Immature natural killer cell (primary cell): ENCODE results near the gene TNK1. TPM values are rescaled to one million over a fixed set of nuclear protein-coding genes. Genes with fewer than 3 reads are reported as not detected.
"Not testable (repeated sequence)": the region's sequence is repeated elsewhere in the genome, so short reads cannot be mapped to it uniquely, and the experiment has no call there.

Source experiments
- DNase-seq, 3 donors: peaks; one replicate each; pipeline ENCODE4 v3.0.0; 2022; ENCODE audit warnings: mixed read lengths in 1 of 3
- H3K27ac Mint-ChIP-seq, 6 donors: one replicate each; pipeline ENCODE4 v1.8.0; 2020; ENCODE audit warnings: mixed read lengths in 6 of 6, mild to moderate bottlenecking in 5 of 6, inconsistent platforms in 4 of 6, moderate library complexity in 3 of 6
- H3K27me3 Mint-ChIP-seq, 3 donors: one replicate each; pipeline ENCODE4 v1.8.0; 2020 to 2021; ENCODE audit warnings: low read depth in 3 of 3, mild to moderate bottlenecking in 3 of 3, mixed read lengths in 3 of 3, moderate library complexity in 3 of 3, inconsistent platforms in 1 of 3
- H3K36me3 Mint-ChIP-seq, 3 donors: one replicate each; pipeline ENCODE4 v1.8.0; 2020; ENCODE audit warnings: mixed read lengths in 3 of 3, inconsistent platforms in 2 of 3, mild to moderate bottlenecking in 2 of 3
- H3K4me1 Mint-ChIP-seq, 2 donors: one replicate each; pipeline ENCODE4 v1.8.0; 2020; ENCODE audit warnings: inconsistent platforms in 2 of 2, mild to moderate bottlenecking in 2 of 2, mixed read lengths in 2 of 2, moderate library complexity in 1 of 2
- H3K4me3 Mint-ChIP-seq, 5 donors: one replicate each; pipeline ENCODE4 v1.8.0; 2020; ENCODE audit warnings: mild to moderate bottlenecking in 5 of 5, mixed read lengths in 5 of 5, inconsistent platforms in 3 of 5, moderate library complexity in 3 of 5
- H3K9me3 Mint-ChIP-seq, 6 donors: one replicate each; pipeline ENCODE4 v1.8.0; 2020; ENCODE audit warnings: mild to moderate bottlenecking in 6 of 6, mixed read lengths in 6 of 6, inconsistent platforms in 4 of 6, moderate library complexity in 3 of 6
- polyA plus RNA-seq, 3 donors: library from polyadenylated mRNA; unstranded; fragments of 300-500 nt; fragmentation: Illumina TruSeq; gene quantifications; one replicate each; pipeline ENCODE4 v1.2.3, GENCODE V29; 2021

TNK1 gene
- polyA plus RNA-seq, 3 donors from 2014 or later = 0.21 to 0.29 TPM; not detected in 1

DNA sequence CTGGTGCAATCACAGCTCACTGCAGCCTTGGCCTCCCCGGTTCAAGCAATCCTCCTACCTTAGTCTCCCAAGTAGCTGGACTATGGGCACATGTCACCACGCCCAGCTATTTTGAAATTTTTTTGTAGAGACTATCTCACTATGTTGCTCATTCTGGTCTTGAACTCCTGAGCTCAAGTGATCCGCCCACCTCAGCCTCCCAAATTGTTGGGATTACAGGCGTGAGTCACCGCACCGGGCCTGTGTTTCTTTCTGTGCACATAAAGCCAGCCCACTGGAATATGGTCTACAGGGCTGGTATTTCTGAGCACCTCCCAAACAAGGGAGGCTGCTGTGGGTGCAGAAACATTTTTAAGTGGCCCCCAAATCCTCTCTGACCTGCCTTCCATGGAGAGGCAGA is 17.6 kb upstream of the TNK1 start:
- Mint-ChIP-seq H3K4me3 (no peak overlapping the region), H3K4me1 (no peaks in the 10 kb centered on the region), H3K9me3 (no peaks in the 10 kb centered on the region), H3K27ac (no peak overlapping the region), H3K27me3 (peaks cover 0 to 4% (median 0%) of the 10 kb centered on the region in 3 donors), H3K36me3 (no peaks in the 10 kb centered on the region)
- no peak for DNase-seq

DNA sequence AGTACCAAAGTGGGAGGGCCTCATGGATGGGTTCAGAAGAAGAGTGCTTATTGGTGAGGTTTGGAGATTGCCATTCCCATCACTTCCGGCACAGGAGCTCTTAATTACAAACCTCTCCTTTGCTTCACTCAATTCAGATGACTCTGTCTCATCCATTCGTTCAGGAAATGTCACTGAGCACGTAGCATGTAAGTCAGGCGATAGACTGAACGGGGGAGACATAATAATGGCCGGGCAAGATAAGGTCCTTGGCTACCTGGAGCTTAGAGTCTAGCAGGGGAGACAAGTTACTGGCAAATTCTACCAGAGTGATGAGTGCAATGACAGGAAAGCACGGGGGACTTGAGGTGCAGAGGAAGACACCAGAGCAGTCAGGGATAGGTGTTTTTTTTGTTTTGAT is 14.9 kb upstream of the TNK1 start:
- not testable (repeated sequence) for H3K27ac Mint-ChIP-seq, DNase-seq, H3K4me1 Mint-ChIP-seq, H3K9me3 Mint-ChIP-seq, H3K4me3 Mint-ChIP-seq, H3K27me3 Mint-ChIP-seq, H3K36me3 Mint-ChIP-seq

DNA sequence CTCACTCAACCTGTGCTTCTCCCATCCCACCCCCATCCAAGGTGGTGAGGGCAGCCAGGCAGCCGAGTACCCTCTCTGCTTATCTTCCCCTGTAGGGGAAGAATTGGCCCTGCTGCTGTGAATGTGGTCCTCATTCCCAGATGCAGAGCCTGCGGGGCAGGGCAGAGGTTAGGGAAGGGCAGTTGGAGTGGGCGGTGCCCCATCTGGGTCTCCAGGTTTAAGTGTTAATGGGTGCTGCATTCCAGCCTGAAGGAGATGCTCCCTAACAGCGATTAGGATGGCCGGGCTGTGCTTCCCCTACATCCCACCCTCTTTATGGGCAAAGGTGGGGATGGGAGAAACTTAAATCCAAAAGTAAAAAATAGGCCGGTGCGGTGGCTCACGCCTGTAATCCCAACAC is 13.8 kb upstream of the TNK1 start:
- H3K27me3 Mint-ChIP-seq = peaks cover 0 to 4% (median 3%) of the 10 kb centered on the region in 3 donors
- H3K9me3 Mint-ChIP-seq = no peaks in the 10 kb centered on the region
- H3K36me3 Mint-ChIP-seq = no peaks in the 10 kb centered on the region
- H3K27ac Mint-ChIP-seq = no peak overlapping the region
- no peak overlapping the region for H3K4me3 Mint-ChIP-seq
- DNase-seq = no peak
- no peaks in the 10 kb centered on the region for H3K4me1 Mint-ChIP-seq

DNA sequence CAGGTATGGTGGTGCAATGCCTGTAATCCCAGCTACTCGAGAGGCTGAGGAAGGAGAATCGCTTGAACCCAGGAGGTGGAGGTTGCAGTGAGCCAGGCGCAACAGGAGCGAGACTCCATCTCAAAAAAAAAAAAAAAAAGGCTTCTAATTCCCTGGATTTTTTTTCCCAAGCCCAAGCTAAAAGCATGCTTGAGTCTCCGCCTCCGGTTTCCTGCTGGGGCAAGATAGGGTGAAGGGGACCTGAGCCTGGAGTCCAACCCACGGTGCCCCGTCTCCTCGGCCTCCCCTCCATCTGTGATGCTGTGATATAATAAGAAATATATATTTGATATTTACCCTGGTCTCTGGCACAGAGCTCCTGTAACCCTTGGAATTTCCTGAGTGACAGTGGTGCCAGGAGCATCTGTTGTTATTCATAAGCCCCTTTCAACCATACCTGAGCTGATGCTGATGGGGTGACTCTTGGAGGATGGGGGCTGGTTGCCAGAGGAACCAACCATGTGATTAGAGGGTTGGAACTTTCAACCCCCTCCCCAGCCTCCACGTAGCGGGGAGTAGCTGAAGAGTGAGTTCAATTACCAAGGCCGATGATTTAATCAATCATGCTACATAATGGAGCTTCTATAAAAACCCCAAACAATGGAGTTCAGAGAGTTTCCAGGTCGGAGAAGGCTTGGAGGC is 12.8 kb upstream of the TNK1 start:
- no peak overlapping the region for H3K4me3 Mint-ChIP-seq
- no peaks in the 10 kb centered on the region for H3K36me3 Mint-ChIP-seq
- H3K4me1 Mint-ChIP-seq = no peaks in the 10 kb centered on the region
- H3K27me3 Mint-ChIP-seq = peaks cover 0 to 4% (median 3%) of the 10 kb centered on the region in 3 donors
- no peak for DNase-seq
- H3K9me3 Mint-ChIP-seq = no peaks in the 10 kb centered on the region
- peak overlapping the region in 1 of 6 donors; percentile 40 for H3K27ac Mint-ChIP-seq

DNA sequence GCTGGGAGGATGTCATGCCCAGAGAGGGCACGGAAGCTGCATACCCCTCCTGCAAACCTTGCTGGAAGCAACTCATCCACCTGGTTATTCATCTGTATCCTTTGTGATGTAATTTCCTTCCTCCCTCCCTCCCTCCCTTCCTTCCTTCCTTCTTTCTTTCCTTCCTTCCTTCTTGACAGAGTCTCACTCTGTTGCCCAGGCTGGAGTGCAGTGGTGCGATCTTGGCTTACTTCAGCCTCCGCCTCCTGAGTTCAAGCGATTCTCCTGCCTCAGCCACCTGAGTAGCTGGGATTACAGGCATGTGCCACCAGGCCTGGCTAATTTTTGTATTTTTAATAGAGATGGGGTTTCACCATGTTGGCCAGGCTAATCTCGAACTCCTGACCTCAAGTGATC is 12.3 kb upstream of the TNK1 start:
- DNase-seq, H3K27ac Mint-ChIP-seq, H3K27me3 Mint-ChIP-seq, H3K9me3 Mint-ChIP-seq, H3K36me3 Mint-ChIP-seq, H3K4me1 Mint-ChIP-seq, H3K4me3 Mint-ChIP-seq: not testable (repeated sequence)

DNA sequence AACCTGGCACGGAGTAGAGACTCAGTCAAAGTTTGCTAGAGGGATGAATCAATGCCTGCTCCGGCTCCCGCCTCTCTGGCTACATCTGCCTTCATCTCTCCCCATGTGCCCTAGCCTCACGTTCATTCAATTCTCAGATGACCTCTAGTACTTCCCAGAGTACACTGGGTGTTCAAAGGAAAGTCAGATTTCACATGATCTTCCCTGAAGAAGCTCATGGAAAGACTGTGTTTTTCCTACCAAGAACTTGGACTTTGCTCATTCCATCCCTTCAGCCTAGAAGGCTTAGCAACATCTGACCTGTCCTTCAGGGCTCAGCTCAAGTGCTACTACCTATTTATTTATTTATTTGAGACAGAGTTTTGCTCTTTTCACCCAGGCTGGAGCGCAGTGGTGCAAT is 11.1 kb upstream of the TNK1 start:
- H3K27me3 Mint-ChIP-seq = peaks cover 4 to 6% (median 5%) of the 10 kb centered on the region in 3 donors
- H3K36me3 Mint-ChIP-seq = no peaks in the 10 kb centered on the region
- H3K4me1 Mint-ChIP-seq = no peaks in the 10 kb centered on the region
- H3K27ac Mint-ChIP-seq = no peak overlapping the region
- DNase-seq = no peak
- H3K4me3 Mint-ChIP-seq = no peak overlapping the region
- no peaks in the 10 kb centered on the region for H3K9me3 Mint-ChIP-seq

DNA sequence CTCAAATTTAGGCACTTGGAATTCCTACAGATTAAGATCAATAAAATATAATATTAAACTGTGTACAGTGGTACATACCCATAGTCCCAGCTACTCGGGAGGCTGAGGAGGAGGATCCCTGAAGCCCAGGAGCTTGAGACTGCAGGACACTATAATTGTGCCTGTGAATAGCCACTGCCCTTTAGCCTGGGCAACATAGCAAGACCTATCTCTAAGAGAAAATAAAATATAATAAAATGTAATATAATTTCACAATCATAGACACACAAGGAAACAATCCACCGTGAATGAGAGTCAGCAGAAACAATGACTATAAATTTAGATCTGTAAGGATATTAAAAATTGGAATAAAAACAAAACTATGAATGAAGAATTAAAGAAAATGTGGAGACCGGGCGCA is 10.0 kb upstream of the TNK1 start:
- no peak for DNase-seq
- no peaks in the 10 kb centered on the region for H3K4me1 Mint-ChIP-seq
- H3K27ac Mint-ChIP-seq = no peak overlapping the region
- H3K9me3 Mint-ChIP-seq = no peaks in the 10 kb centered on the region
- peaks cover 2 to 6% (median 5%) of the 10 kb centered on the region in 3 donors for H3K27me3 Mint-ChIP-seq
- H3K36me3 Mint-ChIP-seq = no peaks in the 10 kb centered on the region
- no peak overlapping the region for H3K4me3 Mint-ChIP-seq

DNA sequence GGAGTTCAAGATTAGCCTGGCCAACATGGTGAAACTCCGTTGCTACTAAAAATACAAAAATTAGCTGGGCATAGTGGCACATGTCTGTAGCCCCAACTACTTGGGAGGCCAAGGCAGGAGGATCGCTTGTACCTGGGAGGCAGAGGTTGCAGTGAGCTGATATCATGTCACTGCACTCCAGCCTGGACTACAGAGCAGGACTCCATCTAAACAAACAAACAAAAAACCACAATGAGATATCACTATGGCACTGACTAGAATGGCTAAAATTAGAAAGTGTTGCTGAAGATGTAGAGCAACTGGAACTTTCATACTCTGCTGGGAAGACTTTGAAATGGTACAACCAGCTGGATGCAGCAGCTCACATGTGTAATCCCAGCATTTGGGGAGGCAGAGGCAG is 6.5 kb upstream of the TNK1 start:
- no peak for DNase-seq
- Mint-ChIP-seq H3K27me3 (peaks cover 2 to 11% (median 8%) of the 10 kb centered on the region in 3 donors), H3K36me3 (no peaks in the 10 kb centered on the region), H3K4me1 (no peaks in the 10 kb centered on the region), H3K9me3 (peaks cover 0 to 1% (median 0%) of the 10 kb centered on the region in 6 donors), H3K4me3 (no peak overlapping the region), H3K27ac (no peak overlapping the region)

DNA sequence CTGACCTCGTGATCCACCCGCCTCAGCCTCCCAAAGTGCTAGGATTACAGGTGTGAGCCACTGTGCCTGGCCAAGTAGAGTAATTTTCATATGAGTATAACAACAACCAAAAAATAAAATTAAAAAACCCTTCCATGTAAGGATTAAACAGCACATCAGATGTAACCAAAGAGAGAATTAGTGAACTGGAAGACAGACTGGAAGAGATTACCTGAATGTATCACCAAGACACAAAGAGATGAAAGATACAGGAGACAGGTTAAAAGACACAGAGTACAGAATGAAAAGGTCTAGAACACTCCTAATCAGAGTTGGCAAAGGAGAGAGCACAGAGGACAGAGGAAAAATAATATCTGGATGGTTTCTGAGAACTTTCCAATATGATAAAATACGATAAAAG is 1.8 kb upstream of the TNK1 start:
- Mint-ChIP-seq H3K9me3 (peaks cover 0 to 1% (median 0%) of the 10 kb centered on the region in 6 donors), H3K4me3 (no peak overlapping the region), H3K36me3 (no peaks in the 10 kb centered on the region), H3K27ac (no peak overlapping the region), H3K27me3 (peaks cover 14 to 21% (median 15%) of the 10 kb centered on the region in 3 donors), H3K4me1 (peaks cover 0 to 9% of the 10 kb centered on the region in 2 donors)
- DNase-seq = no peak

DNA sequence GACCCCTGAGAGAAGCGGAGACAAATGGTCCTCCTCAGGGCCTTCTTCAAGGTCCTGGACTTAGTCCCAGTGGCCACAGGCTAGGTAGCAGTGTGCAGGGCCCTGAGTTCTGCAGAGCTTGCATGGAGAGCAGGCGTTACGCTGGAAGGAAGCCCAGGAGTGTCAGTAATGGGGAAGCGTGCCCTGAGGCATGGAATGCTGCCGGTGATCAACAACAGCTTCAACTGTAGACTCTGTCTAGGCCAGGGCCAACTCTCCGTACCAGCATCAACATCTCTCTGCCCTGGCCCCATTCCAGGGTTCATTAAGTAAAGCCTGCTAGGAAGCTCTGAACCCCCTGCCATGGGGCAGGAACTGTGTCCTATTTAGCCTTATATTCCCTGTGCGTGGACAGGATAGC is 568 bp upstream of the TNK1 start:
- H3K4me1 Mint-ChIP-seq = peaks cover 0 to 10% of the 10 kb centered on the region in 2 donors
- no peak overlapping the region for H3K4me3 Mint-ChIP-seq
- no peak for DNase-seq
- peaks cover 0 to 1% (median 0%) of the 10 kb centered on the region in 6 donors for H3K9me3 Mint-ChIP-seq
- no peaks in the 10 kb centered on the region for H3K36me3 Mint-ChIP-seq
- H3K27ac Mint-ChIP-seq = no peak overlapping the region
- peaks cover 13 to 17% (median 14%) of the 10 kb centered on the region in 3 donors for H3K27me3 Mint-ChIP-seq

DNA sequence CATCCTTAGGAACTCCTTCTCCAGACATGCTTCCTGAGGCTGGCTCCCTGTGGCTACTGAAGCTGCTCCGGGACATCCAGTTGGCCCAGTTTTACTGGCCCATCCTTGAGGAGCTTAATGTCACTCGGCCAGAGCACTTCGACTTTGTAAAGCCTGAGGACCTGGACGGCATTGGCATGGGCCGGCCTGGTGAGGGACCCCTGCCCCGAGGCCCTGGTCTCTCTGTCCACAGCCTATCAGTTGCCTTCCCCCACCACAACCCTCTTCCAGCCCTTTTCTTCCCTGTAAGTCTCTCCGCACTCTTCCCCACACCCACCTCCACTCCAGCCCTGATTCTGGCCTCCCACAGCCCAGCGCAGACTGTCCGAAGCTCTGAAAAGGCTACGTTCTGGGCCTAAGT is 2.0 kb downstream of the TNK1 start:
- Mint-ChIP-seq H3K9me3 (peaks cover 0 to 1% (median 0%) of the 10 kb centered on the region in 6 donors), H3K27ac (no peak overlapping the region), H3K36me3 (no peaks in the 10 kb centered on the region), H3K4me1 (peaks cover 0 to 10% of the 10 kb centered on the region in 2 donors), H3K27me3 (peaks cover 13 to 14% (median 13%) of the 10 kb centered on the region in 3 donors), H3K4me3 (peak overlapping the region in 2 of 5 donors; percentile 48 to 56)
- DNase-seq = no peak

DNA sequence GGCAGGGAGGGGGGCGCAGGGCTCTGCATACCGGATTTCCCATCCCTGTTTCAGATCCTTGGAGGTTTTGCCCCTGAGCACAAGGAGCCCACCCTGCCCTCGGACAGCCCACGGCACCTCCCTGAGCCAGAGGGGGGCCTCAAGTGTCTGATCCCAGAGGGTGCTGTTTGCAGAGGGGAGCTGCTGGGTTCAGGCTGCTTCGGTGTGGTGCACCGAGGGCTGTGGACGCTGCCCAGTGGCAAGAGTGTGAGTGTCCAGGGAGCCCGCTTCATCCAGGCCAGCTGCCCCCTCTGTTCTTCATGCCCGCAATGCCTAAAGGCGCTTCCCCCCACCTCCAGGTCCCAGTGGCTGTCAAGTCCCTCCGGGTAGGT is 2.5 kb downstream of the TNK1 start:
- Mint-ChIP-seq H3K9me3 (peaks cover 0 to 1% (median 0%) of the 10 kb centered on the region in 6 donors), H3K27me3 (peaks cover 13 to 14% (median 13%) of the 10 kb centered on the region in 3 donors), H3K27ac (no peak overlapping the region), H3K4me3 (peak overlapping the region in 4 of 5 donors; percentile 18 to 59 (median 38)), H3K36me3 (no peaks in the 10 kb centered on the region), H3K4me1 (peaks cover 0 to 10% of the 10 kb centered on the region in 2 donors)
- no peak for DNase-seq

DNA sequence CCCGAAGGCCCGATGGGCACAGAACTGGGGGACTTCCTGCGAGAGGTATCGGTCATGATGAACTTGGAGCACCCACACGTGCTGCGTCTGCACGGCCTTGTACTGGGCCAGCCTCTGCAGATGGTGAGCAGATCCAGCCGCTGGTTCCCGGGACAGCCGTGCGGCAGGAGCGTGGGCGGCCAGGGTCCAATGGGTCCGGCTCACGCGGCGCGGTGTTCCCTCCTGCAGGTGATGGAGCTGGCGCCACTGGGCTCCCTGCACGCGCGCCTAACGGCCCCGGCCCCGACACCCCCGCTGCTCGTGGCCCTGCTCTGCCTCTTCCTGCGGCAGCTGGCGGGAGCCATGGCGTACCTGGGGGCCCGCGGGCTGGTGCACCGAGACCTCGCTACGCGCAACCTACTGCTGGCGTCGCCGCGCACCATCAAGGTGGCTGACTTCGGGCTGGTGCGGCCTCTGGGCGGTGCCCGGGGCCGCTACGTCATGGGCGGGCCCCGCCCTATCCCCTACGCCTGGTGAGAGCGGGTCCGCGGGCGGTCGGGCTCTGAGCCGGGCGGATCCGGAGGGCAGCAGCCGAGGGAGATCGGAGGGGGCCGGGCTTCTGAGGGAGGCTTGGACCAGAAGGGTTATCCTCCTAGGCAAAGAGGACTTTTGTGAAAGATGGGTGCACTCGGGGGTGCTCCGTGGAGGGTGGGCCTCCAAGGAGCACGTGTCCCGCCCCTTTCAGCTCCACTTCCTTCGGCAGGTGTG is 3.0 kb downstream of the TNK1 start:
- Mint-ChIP-seq H3K27ac (no peak overlapping the region), H3K27me3 (peaks cover 11 to 14% (median 13%) of the 10 kb centered on the region in 3 donors), H3K4me3 (peak overlapping the region; percentile 57 to 78 (median 68)), H3K9me3 (peaks cover 0 to 1% (median 0%) of the 10 kb centered on the region in 6 donors), H3K4me1 (peaks cover 0 to 10% of the 10 kb centered on the region in 2 donors), H3K36me3 (no peaks in the 10 kb centered on the region)
- DNase-seq = peak; percentile 58 to 69 (median 66)

DNA sequence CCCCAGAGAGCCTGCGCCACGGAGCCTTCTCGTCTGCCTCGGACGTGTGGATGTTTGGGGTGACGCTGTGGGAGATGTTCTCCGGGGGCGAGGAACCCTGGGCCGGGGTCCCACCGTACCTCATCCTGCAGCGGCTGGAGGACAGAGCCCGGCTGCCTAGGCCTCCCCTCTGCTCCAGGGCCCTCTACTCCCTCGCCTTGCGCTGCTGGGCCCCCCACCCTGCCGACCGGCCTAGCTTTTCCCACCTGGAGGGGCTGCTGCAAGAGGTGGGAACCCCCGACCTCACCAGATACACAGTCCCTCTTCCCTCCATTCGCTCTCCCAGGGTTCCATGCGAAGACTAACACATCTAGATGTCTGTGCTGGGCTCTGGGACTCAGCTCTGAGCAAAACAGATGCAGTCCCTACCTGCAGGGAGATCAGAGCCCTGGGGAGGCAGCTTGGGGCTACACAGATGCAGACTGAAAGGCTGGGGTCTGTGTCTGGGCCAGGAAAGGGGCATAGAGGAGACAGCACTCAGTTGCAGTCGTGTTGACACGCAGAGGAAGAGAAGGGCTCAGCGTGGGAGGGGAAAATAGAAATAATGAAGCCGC is 3.7 kb downstream of the TNK1 start:
- Mint-ChIP-seq H3K27ac (peak overlapping the region in 2 of 6 donors; percentile 11 to 65), H3K36me3 (peaks cover 0 to 4% (median 0%) of the 10 kb centered on the region in 3 donors), H3K9me3 (no peaks in the 10 kb centered on the region), H3K4me1 (peaks cover 0 to 10% of the 10 kb centered on the region in 2 donors), H3K27me3 (peaks cover 8 to 12% (median 9%) of the 10 kb centered on the region in 3 donors), H3K4me3 (peak overlapping the region; percentile 57 to 78 (median 68))
- no peak for DNase-seq
